ENCODE data around the gene GIPC3.

Gene GIPC3

GRCh38 chr19:3626473-3627350 is 41.4 kb downstream of the GIPC3 start, which contains the start of gene CACTIN (continued):
- TF ChIP-seq ZNF221 (tag by site-specific recombination; IDR thresholded peaks at IDR 0.05; ENCODE audit: borderline replicate concordance) (peak; percentile 38; the same call in 1 of the 2 replicates), ZNF600 (tag by site-specific recombination; IDR thresholded peaks at IDR 0.05) (peak; percentile 70), MEIS1 (CRISPR knock-in tag; IDR thresholded peaks at IDR 0.05; ENCODE audit: borderline replicate concordance) (no peak), ZFP3 (tag by site-specific recombination; IDR thresholded peaks at IDR 0.05; ENCODE audit: low read depth) (no peak), ZNF791 (tag by site-specific recombination; IDR thresholded peaks at IDR 0.05) (no peak), ZBTB49 (tag by site-specific recombination; IDR thresholded peaks at IDR 0.05; ENCODE audit: low read depth) (no peak), ZNF596 (tag by site-specific recombination; IDR thresholded peaks at IDR 0.05) (no peak), ZNF202 (tag by site-specific recombination; IDR thresholded peaks at IDR 0.05; ENCODE audit: borderline replicate concordance) (no peak), ZNF624 (tag by site-specific recombination; IDR thresholded peaks at IDR 0.05) (no peak), PBX3 (CRISPR knock-in tag; IDR thresholded peaks at IDR 0.05) (peak; percentile 82; the same call in 1 of the 2 replicates), ZNF473 (tag by site-specific recombination; IDR thresholded peaks at IDR 0.05) (no peak), ZSCAN23 (tag by site-specific recombination; IDR thresholded peaks at IDR 0.05) (no peak), ZNF664 (tag by site-specific recombination; IDR thresholded peaks at IDR 0.05) (no peak), PRDM6 (tag by site-specific recombination; IDR thresholded peaks at IDR 0.05) (no peak), ZNF610 (tag by site-specific recombination; IDR thresholded peaks at IDR 0.05; ENCODE audit: borderline replicate concordance) (no peak), ZBTB8A (tag by site-specific recombination; IDR thresholded peaks at IDR 0.05) (peak; percentile 80), ZNF146 (tag by site-specific recombination; IDR thresholded peaks at IDR 0.05) (no peak; the same call in 1 of the 2 replicates), ZNF76 (tag by site-specific recombination; IDR thresholded peaks at IDR 0.05; ENCODE audit: borderline replicate concordance, low read depth) (peak; percentile 63; the same call in 1 of the 2 replicates), ZEB2 (tag by site-specific recombination; IDR thresholded peaks at IDR 0.05) (peak; percentile 60), ZNF280C (tag by site-specific recombination; IDR thresholded peaks at IDR 0.05) (no peak), KLF17 (tag by site-specific recombination; IDR thresholded peaks at IDR 0.05) (peak; percentile 83), GFI1B (tag by site-specific recombination; IDR thresholded peaks at IDR 0.05) (no peak), SP2 (tag by site-specific recombination; IDR thresholded peaks at IDR 0.05) (peak; percentile 98), ZBTB20 (tag by site-specific recombination; IDR thresholded peaks at IDR 0.05) (peak; percentile 28; the same call in 1 of the 2 replicates), ZNF837 (tag by site-specific recombination; IDR thresholded peaks at IDR 0.05) (no peak), REPIN1 (tag by site-specific recombination; IDR thresholded peaks at IDR 0.05; ENCODE audit: low read depth) (peak; percentile 41; the same call in 1 of the 2 replicates), SP3 (tag by site-specific recombination; IDR thresholded peaks at IDR 0.05) (peak; percentile 99), ZNF629 (tag by site-specific recombination; IDR thresholded peaks at IDR 0.05) (peak; percentile 77), ZNF701 (tag by site-specific recombination; IDR thresholded peaks at IDR 0.05) (no peak), ZBTB1 (tag by site-specific recombination; IDR thresholded peaks at IDR 0.05) (no peak)
- TF ChIP-seq, protein P1, sequence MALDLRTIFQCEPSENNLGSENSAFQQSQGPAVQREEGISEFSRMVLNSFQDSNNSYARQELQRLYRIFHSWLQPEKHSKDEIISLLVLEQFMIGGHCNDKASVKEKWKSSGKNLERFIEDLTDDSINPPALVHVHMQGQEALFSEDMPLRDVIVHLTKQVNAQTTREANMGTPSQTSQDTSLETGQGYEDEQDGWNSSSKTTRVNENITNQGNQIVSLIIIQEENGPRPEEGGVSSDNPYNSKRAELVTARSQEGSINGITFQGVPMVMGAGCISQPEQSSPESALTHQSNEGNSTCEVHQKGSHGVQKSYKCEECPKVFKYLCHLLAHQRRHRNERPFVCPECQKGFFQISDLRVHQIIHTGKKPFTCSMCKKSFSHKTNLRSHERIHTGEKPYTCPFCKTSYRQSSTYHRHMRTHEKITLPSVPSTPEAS (tag by site-specific recombination; IDR thresholded peaks at IDR 0.05): no peak; the same call in 1 of the 2 replicates
